Right atrium auricular region (tissue), 2 donors: ENCODE results near the gene ERVV-1. TPM values are rescaled to one million over a fixed set of nuclear protein-coding genes. Genes with fewer than 3 reads are reported as not detected.

ENCODE experiments used
- DNase-seq: peaks from one replicate; pipeline ENCODE4 v3.0.0-alpha.2; 2019; ENCODE audit warnings: low spot score
- H3K27ac ChIP-seq, 2 donors: fragments of 200-600 bp; sonication (generic); 1 replicate in 1 of 2; 2 replicates in 1 of 2; pipeline ENCODE4 v1.5.1; 2016 to 2019
- H3K27me3 ChIP-seq, 2 donors: fragments of 200-600 bp; sonication (generic); one replicate each; pipeline versions ENCODE4 v1.5.1 to v1.6.0; 2017 to 2019
- H3K36me3 ChIP-seq: fragments of 200-600 bp; sonication (generic); one replicate; pipeline ENCODE4 v1.5.1; 2016
- H3K4me1 ChIP-seq, 2 donors: fragments of 200-600 bp; sonication (generic); one replicate each; pipeline versions ENCODE4 v1.5.1 to v1.6.0; 2017 to 2019
- H3K4me3 ChIP-seq, 2 donors: fragments of 200-600 bp; sonication (generic); 1 replicate in 1 of 2; 2 replicates in 1 of 2; pipeline ENCODE4 v1.5.1; 2017 to 2019; ENCODE audit warnings: mild to moderate bottlenecking in 1 of 2, moderate library complexity in 1 of 2
- H3K9me3 ChIP-seq, 2 donors: fragments of 200-600 bp; sonication (generic); one replicate each; pipeline ENCODE4 v1.5.1; 2019
- total RNA-seq, 2 donors: library from RNA; depleted of rRNA; stranded (reverse); fragments of >200 nt; gene quantifications; one replicate each; pipeline ENCODE4 v1.1.0, GENCODE V29; 2016
- TF ChIP-seq, protein P1 (sequence below), 2 donors: fragments of 200-600 bp; sonication (generic); IDR thresholded peaks; one replicate each; pipeline ENCODE4 v1.5.1; 2019; ENCODE audit warnings: antibody characterized with exemption in 2 of 2

Gene ERVV-1
- total RNA-seq, 2 donors from 2014 or later, result not detected

DNA sequence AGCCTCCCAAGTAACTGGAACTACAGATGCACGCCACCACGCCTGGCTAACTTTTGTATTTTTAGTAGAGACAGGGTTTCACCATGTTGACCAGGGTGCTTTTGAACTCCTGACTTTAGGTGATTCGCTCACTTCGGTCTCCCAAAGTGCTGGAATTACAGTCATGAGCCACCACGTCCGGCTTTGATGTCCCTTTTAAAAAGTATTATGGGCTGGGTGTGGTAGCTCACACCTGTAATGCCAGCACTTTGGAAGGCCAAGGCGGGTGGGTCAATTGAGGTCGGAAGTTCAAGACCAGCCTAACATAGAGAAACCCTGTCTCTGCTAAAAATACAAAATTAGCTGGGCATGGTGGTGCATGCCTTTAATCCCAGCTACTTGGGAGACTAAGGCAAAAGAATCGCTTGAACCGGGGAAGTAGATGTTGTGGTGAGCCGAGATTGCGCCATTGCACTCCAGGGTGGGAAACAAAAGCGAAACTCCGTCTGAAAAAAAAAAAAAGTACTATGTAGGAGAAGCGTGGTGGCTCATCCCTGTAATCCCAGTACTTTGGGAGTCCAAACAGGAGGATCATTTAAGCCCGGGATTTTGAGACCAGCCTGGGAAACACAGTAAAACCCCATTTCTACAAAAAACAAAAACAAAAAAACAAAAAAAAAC, 22.8 kb upstream of the ERVV-1 start:
- Histone ChIP-seq H3K36me3 (peaks cover 7% of the 10 kb centered on the region), H3K4me3 (no peak overlapping the region), H3K27me3 (no peaks in the 10 kb centered on the region), H3K9me3 (no peaks in the 10 kb centered on the region), H3K27ac (no peak overlapping the region), H3K4me1 (peaks cover 0 to 13% of the 10 kb centered on the region in 2 donors)
- DNase-seq, result no peak
- TF ChIP-seq, protein P1, sequence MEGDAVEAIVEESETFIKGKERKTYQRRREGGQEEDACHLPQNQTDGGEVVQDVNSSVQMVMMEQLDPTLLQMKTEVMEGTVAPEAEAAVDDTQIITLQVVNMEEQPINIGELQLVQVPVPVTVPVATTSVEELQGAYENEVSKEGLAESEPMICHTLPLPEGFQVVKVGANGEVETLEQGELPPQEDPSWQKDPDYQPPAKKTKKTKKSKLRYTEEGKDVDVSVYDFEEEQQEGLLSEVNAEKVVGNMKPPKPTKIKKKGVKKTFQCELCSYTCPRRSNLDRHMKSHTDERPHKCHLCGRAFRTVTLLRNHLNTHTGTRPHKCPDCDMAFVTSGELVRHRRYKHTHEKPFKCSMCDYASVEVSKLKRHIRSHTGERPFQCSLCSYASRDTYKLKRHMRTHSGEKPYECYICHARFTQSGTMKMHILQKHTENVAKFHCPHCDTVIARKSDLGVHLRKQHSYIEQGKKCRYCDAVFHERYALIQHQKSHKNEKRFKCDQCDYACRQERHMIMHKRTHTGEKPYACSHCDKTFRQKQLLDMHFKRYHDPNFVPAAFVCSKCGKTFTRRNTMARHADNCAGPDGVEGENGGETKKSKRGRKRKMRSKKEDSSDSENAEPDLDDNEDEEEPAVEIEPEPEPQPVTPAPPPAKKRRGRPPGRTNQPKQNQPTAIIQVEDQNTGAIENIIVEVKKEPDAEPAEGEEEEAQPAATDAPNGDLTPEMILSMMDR (IDR thresholded peaks at IDR 0.05), result no peak

DNA sequence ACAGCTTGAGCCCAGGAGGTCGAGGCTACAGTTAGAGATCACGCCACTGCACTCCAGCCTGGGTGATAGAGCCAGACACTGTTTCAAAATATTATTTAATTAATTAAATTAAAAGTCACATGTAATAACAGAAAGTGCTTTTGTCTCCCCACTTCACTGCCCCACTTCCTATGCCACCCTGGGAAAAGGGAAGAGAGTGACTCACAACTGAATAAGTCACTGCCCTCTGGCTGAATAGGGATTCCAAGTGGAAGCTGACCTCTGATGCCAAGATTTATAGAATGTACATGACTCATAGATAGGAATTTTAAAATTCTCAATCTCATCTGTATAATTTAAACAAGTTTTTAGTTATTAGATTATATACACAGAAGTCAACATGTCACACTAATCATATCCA, 22.2 kb upstream of the ERVV-1 start:
- no peak for DNase-seq
- no peaks in the 10 kb centered on the region for H3K27me3 ChIP-seq
- no peak overlapping the region for H3K4me3 ChIP-seq
- H3K27ac ChIP-seq, result no peak overlapping the region
- peaks cover 0 to 13% of the 10 kb centered on the region in 2 donors for H3K4me1 ChIP-seq
- peaks cover under 1% of the 10 kb centered on the region for H3K36me3 ChIP-seq
- TF ChIP-seq, protein P1 (IDR thresholded peaks at IDR 0.05), result no peak
- no peaks in the 10 kb centered on the region for H3K9me3 ChIP-seq

DNA sequence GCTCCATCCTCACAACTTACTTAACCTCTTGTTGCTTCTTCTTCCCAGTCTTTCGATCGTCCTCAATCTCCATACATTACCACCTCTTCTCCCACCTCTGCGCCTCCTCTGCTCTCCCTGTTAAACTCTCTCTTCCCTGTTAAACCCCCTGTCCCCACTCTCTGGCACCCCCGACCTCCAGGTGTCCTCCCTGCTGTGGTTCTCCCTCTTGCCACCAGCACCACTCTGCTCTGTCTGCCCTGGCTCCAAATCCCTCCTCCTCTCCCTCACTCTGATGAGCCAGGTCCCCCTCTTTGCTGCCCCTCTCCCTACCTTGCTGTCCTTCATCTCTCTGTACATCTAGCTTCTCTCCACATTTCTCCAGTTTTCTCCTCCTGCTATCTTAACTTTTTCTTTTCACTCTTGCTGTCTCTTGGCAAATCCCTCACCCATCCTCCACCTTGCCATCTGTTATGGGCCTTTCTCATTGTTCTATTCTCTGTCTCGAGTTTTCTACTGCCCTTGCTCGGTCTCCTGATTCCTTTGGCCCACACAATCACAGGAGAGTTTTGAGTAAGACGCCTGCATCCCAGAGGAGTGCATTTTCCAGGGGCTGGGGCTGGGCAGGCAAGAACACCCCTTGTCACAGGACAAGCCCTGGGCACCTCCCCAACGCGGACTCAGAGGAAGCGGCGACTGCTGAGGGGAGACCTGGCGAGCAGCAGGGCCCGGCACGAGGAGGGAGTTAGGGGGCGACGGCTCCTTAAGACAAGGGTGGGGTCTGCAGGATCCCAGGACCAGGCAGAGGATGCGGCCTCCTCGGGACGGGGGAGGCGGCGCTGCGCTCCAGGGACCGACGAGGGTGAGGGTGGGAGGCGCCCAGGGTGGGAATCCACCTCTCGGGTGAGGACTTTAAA, 21.4 kb upstream of the ERVV-1 start:
- H3K27ac ChIP-seq, result peak overlapping the region; percentile 60 to 73
- no peak for DNase-seq
- H3K4me3 ChIP-seq, result peak overlapping the region; percentile 38 to 58
- TF ChIP-seq, protein P1 (IDR thresholded peaks at IDR 0.05), result no peak
- no peaks in the 10 kb centered on the region for H3K36me3 ChIP-seq
- H3K9me3 ChIP-seq, result peaks cover 0 to under 1% of the 10 kb centered on the region in 2 donors
- peaks cover 0 to 13% of the 10 kb centered on the region in 2 donors for H3K4me1 ChIP-seq
- H3K27me3 ChIP-seq, result no peaks in the 10 kb centered on the region

DNA sequence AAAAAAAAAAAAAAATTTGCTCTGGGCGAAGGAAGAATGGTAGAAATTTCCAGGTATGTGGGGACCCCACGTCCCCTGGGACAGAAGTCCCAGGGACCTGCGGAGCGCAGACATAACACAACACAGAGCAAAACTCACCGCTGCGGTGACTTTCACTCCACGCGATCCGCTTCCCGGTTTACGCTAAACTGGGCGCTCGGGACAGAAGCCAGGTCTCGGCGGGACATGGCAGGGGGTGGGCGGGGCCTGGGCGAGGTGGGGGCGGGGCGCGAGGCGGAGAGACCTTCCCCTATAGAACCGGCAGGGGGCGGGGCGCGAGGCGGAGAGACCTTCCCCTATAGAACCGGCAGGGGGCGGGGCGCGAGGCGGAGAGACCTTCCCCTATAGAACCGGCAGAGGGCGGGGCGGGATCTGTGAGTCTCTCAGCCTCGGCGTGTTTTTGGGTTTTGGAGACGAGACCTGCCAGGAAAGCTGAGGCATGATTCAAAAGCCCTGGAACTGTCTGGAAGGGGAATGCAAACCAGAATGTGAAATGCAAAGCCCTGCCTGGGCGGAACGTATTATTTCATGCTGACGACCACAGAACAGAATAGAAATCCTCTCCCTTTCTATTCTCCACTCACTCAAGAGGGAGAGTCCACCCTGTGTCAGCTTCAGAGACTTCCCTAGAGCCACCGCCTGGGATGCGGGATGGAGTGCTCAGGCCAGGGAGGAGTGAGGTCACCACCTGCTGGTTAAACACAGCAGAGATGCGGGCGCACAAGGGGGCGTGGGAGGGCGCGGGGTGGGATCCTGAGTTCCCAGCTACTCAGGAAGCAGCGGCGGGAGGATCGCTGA, 20.2 kb upstream of the ERVV-1 start:
- DNase-seq, result peak; percentile 78
- no peaks in the 10 kb centered on the region for H3K27me3 ChIP-seq

DNA sequence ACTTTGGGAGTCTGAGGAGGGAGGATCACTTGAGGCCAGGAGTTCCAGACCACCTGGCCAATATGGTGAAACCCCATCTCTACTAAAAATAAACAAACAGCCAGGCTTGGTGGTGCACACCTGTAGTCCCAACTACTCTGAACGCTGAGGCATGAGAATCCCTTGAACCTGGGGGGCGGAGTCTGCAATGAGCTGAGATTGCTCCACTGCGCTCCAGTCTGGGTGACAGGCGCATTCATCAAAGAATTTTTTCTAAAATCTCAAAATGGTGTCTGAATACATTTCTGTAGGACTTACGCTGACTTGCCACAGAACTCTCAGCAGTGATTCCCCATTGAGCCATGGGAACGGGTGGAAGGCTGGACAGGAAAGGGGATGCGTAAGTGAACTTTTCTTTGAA, 18.0 kb upstream of the ERVV-1 start:
- TF ChIP-seq, protein P1 (IDR thresholded peaks at IDR 0.05), result no peak

More for the DNA sequence above, 20.2 kb upstream of the ERVV-1 start:
- Histone ChIP-seq H3K4me3 (peak overlapping the region; percentile 38 to 58), H3K27ac (peak overlapping the region; percentile 60 to 73), H3K36me3 (no peaks in the 10 kb centered on the region), H3K4me1 (peaks cover 0 to 13% of the 10 kb centered on the region in 2 donors), H3K9me3 (peaks cover 0 to 5% of the 10 kb centered on the region in 2 donors)
- TF ChIP-seq, protein P1 (IDR thresholded peaks at IDR 0.05), result peak; percentile 79 to 84

More for the DNA sequence above, 18.0 kb upstream of the ERVV-1 start:
- Histone ChIP-seq H3K9me3 (peaks cover 0 to 5% of the 10 kb centered on the region in 2 donors), H3K27ac (no peak overlapping the region), H3K36me3 (no peaks in the 10 kb centered on the region), H3K27me3 (no peaks in the 10 kb centered on the region), H3K4me1 (peaks cover 0 to 13% of the 10 kb centered on the region in 2 donors), H3K4me3 (no peak overlapping the region)
- DNase-seq, result no peak
